IMR-90 (cell line): Measurements from ENCODE around the gene POLR3G. TPM values are rescaled to one million over a fixed set of nuclear protein-coding genes. Genes with fewer than 3 reads are reported as not detected.
A peak's percentile ranks its signal among the peaks of the same experiment; 100 is the strongest.

Source experiments
- ATAC-seq: fragments of 200-7000 bp; cut with Tn5 transposase; 2 replicates; pipeline ENCODE4 v1.9.1; 2020; ENCODE audit warnings: low read depth, mild to moderate bottlenecking, moderate library complexity
- BruUV-seq: library from RNA; stranded (reverse); fragments of 400-500 nt; replicated peaks from 2 replicates; lab custom pipeline; 2021; lab: Mats Ljungman, UMichigan
- CTCF ChIA-PET: fragments of 300-600 bp; formaldehyde crosslinking; extraction: SDS; loops from one replicate; lab custom pipeline; 2021; ENCODE audit warnings: antibody characterized with exemption; lab: Yijun Ruan, JAX
- POLR2A ChIA-PET: fragments of 300-600 bp; sonication (Branson Sonifier 250); formaldehyde crosslinking; loops from one replicate; lab custom pipeline; 2022; ENCODE audit warnings: antibody characterized with exemption; ENCODE audit not compliant: unreplicated experiment; lab: Charles Lee
- DNase-seq: peaks from one replicate; pipeline ENCODE4 v3.0.0; 2013
- H2AFZ ChIP-seq: replicated peaks from 2 replicates; pipeline ENCODE3; 2013; ENCODE audit warnings: low read length, mild to moderate bottlenecking; ENCODE audit not compliant: poor library complexity
- H2AK5ac ChIP-seq: 2 replicates; pipeline ENCODE4 v1.6.1; 2013; ENCODE audit warnings: low read depth, low read length, inconsistent platforms
- H2AK9ac ChIP-seq: replicated peaks from 2 replicates; pipeline ENCODE3; 2013; ENCODE audit warnings: mild to moderate bottlenecking, low read depth, low read length, moderate library complexity; ENCODE audit not compliant: poor library complexity
- H2BK120ac ChIP-seq: 2 replicates; pipeline ENCODE4 v1.6.1; 2013; ENCODE audit warnings: low read depth, low read length, inconsistent platforms
- H2BK15ac ChIP-seq: 3 replicates; pipeline ENCODE4 v1.6.1; 2013; ENCODE audit warnings: low read depth, low read length, inconsistent platforms
- H2BK20ac ChIP-seq: 2 replicates; pipeline ENCODE4 v1.6.1; 2013; ENCODE audit warnings: low read depth, mild to moderate bottlenecking, inconsistent platforms, low read length, moderate library complexity
- H2BK5ac ChIP-seq: 2 replicates; pipeline ENCODE4 v1.6.1; 2013; ENCODE audit warnings: mild to moderate bottlenecking, low read depth, low read length, inconsistent platforms; ENCODE audit not compliant: poor library complexity, severe bottlenecking
- H3K14ac ChIP-seq: replicated peaks from 2 replicates; pipeline ENCODE4 v1.6.1; 2013; ENCODE audit warnings: low read depth, low read length, inconsistent platforms
- H3K18ac ChIP-seq: 2 replicates; pipeline ENCODE4 v1.6.1; 2013; ENCODE audit warnings: low read depth, low read length, control low read depth
- H3K23ac ChIP-seq: 2 replicates; pipeline ENCODE4 v1.6.1; 2013; ENCODE audit warnings: low read depth, low read length, inconsistent platforms
- H3K27ac ChIP-seq: 2 replicates; pipeline ENCODE4 v1.5.1; 2013; ENCODE audit warnings: mild to moderate bottlenecking, control low read depth, low read length; ENCODE audit not compliant: insufficient read depth
- H3K27me3 ChIP-seq: 2 replicates; pipeline ENCODE4 v1.6.1; 2013; ENCODE audit warnings: low read length; ENCODE audit not compliant: control insufficient read depth, insufficient read depth
- H3K36me3 ChIP-seq: 2 replicates; pipeline ENCODE4 v1.6.1; 2013; ENCODE audit warnings: low read length, mixed read lengths; ENCODE audit not compliant: control insufficient read depth, insufficient read depth
- H3K4ac ChIP-seq: 2 replicates; pipeline ENCODE4 v1.6.1; 2013; ENCODE audit warnings: low read depth, low read length, inconsistent platforms
- H3K4me1 ChIP-seq: 2 replicates; pipeline ENCODE4 v1.6.1; 2013; ENCODE audit warnings: low read length, mixed read lengths; ENCODE audit not compliant: control insufficient read depth, insufficient read depth
- H3K4me2 ChIP-seq: 2 replicates; pipeline ENCODE4 v1.6.1; 2013; ENCODE audit warnings: low read depth, mild to moderate bottlenecking, control low read depth, low read length, moderate library complexity
- H3K4me3 ChIP-seq: 2 replicates; pipeline ENCODE4 v1.5.1; 2013; ENCODE audit warnings: low read depth, mild to moderate bottlenecking, control low read depth, low read length, moderate library complexity; ENCODE audit not compliant: insufficient read depth
- H3K56ac ChIP-seq: 2 replicates; pipeline ENCODE4 v1.6.1; 2013; ENCODE audit warnings: low read length, inconsistent platforms; ENCODE audit not compliant: insufficient read depth; ENCODE audit errors: extremely low read depth
- H3K79me1 ChIP-seq, 2 experiments: 2 replicates each; pipeline ENCODE4 v1.6.1; 2013; ENCODE audit warnings: low read length in 2 of 2, inconsistent platforms in 1 of 2, low read depth in 1 of 2
- H3K9ac ChIP-seq: 2 replicates; pipeline ENCODE4 v1.6.1; 2013; ENCODE audit warnings: low read depth, low read length, control low read depth
- H3K9me1 ChIP-seq: 2 replicates; pipeline ENCODE4 v1.6.1; 2013; ENCODE audit warnings: low read length, inconsistent platforms; ENCODE audit not compliant: insufficient read depth
- H3K9me3 ChIP-seq: 2 replicates; pipeline ENCODE4 v1.6.1; 2013; ENCODE audit warnings: low read length; ENCODE audit not compliant: control insufficient read depth, insufficient read depth
- H4K20me1 ChIP-seq: 2 replicates; pipeline ENCODE4 v1.6.1; 2013; ENCODE audit warnings: low read length, inconsistent platforms; ENCODE audit not compliant: insufficient read depth
- H4K5ac ChIP-seq: 2 replicates; pipeline ENCODE4 v1.6.1; 2013; ENCODE audit warnings: mild to moderate bottlenecking, low read depth, low read length, control low read depth
- H4K8ac ChIP-seq, 2 experiments: 2 replicates each; pipeline ENCODE4 v1.6.1; 2013; ENCODE audit warnings: low read depth in 2 of 2, low read length in 2 of 2, control low read depth in 1 of 2, inconsistent platforms in 1 of 2
- H4K91ac ChIP-seq: 2 replicates; pipeline ENCODE4 v1.6.1; 2013; ENCODE audit warnings: low read depth, low read length, inconsistent platforms; ENCODE audit not compliant: insufficient read depth
- BHLHE40 ChIP-seq: fragments of 150-350 bp; IDR thresholded peaks from 2 replicates; pipeline ENCODE4 v1.6.1; 2016; ENCODE audit warnings: mild to moderate bottlenecking, low read depth, low read length
- CEBPB ChIP-seq: IDR thresholded peaks from 2 replicates; pipeline ENCODE4 v1.6.1; 2012; ENCODE audit warnings: low read depth, low read length, improper control_type of control experiment
- CHD1 ChIP-seq: IDR thresholded peaks from 2 replicates; pipeline ENCODE4 v1.6.1; 2012; ENCODE audit warnings: low read depth, low read length, improper control_type of control experiment
- FOS ChIP-seq: fragments of 150-350 bp; IDR thresholded peaks from 2 replicates; pipeline ENCODE4 v1.6.1; 2016; ENCODE audit warnings: low read depth, low read length
- MAFK ChIP-seq: IDR thresholded peaks from 2 replicates; pipeline ENCODE4 v1.6.1; 2012; ENCODE audit warnings: low read depth, low read length, improper control_type of control experiment
- MAZ ChIP-seq: IDR thresholded peaks from 2 replicates; pipeline ENCODE4 v1.6.1; 2012; ENCODE audit warnings: low read depth, mild to moderate bottlenecking, low read length, improper control_type of control experiment, moderate library complexity, borderline replicate concordance
- NFE2L2 ChIP-seq: fragments of 150-350 bp; IDR thresholded peaks from 2 replicates; pipeline ENCODE4 v1.6.1; 2016; ENCODE audit warnings: low read depth, mild to moderate bottlenecking, low read length
- POLR2A ChIP-seq: IDR thresholded peaks from 2 replicates; pipeline ENCODE4 v1.6.1; 2012; ENCODE audit warnings: mild to moderate bottlenecking, low read depth, low read length
- RAD21 ChIP-seq: IDR thresholded peaks from 2 replicates; pipeline ENCODE4 v1.6.1; 2012; ENCODE audit warnings: low read length, improper control_type of control experiment
- RCOR1 ChIP-seq: IDR thresholded peaks from 2 replicates; pipeline ENCODE4 v1.6.1; 2012; ENCODE audit warnings: mild to moderate bottlenecking, low read length, improper control_type of control experiment; ENCODE audit not compliant: insufficient replicate concordance
- RFX5 ChIP-seq: IDR thresholded peaks from 2 replicates; pipeline ENCODE4 v1.8.0; 2012; ENCODE audit warnings: low read depth, mild to moderate bottlenecking, low read length, moderate library complexity
- WGBS, 2 experiments: methylation state at CpG; one replicate each; pipeline versions ENCODE4 v1.1.5 to v1.1.7; 2013; ENCODE audit warnings: missing lambda C conversion rate in 2 of 2; ENCODE audit not compliant: insufficient read length in 1 of 2; ENCODE audit errors: extremely low coverage in 2 of 2; 5-methylcytosine and 5-hydroxymethylcytosine counted together
- dilution Hi-C: fragments of 300-500 bp; cut with HindIII; formaldehyde crosslinking; loops from one replicate; pipeline ENCODE4 v1.14.3; 2018; ENCODE audit warnings: low sequenced_read_pairs; ENCODE audit not compliant: unreplicated experiment
- in situ Hi-C: fragments of 300-500 bp; cut with MboI; formaldehyde crosslinking; loops from 3 replicates; pipeline ENCODE4 v1.14.3; 2019; ENCODE audit warnings: low sequenced_read_pairs, inconsistent platforms, mixed read lengths
- intact Hi-C: fragments of 100-400 bp; cut with micrococcal nuclease; formaldehyde crosslinking; loops from 2 replicates; pipeline ENCODE4 v1.10.0; 2022
- polyA plus RNA-seq, 3 experiments: library from polyadenylated mRNA; depleted of rRNA; stranded (reverse); fragments of >200 nt; gene quantifications; 2 replicates each; pipeline ENCODE4 v1.2.3, GENCODE V29; 2012; ENCODE audit warnings: low replicate concordance in 1 of 3
- total RNA-seq: library from RNA; depleted of rRNA; stranded (reverse); fragments of >200 nt; gene quantifications from 2 replicates; pipeline ENCODE4 v1.2.3, GENCODE V29; 2012
- TF ChIP-seq, protein P1 (sequence below): conservative IDR thresholded peaks from 2 replicates; pipeline ENCODE4 v1.5.1; 2012; ENCODE audit warnings: mild to moderate bottlenecking, low read depth, low read length, improper control_type of control experiment
- TF ChIP-seq, protein P2 (sequence below): fragments of 150-350 bp; IDR thresholded peaks from 2 replicates; pipeline ENCODE4 v1.6.1; 2016; ENCODE audit warnings: low read depth, mild to moderate bottlenecking, low read length, moderate library complexity, borderline replicate concordance
- TF ChIP-seq, protein P3 (sequence below): fragments of 150-350 bp; IDR thresholded peaks from 2 replicates; pipeline ENCODE4 v1.6.1; 2017; ENCODE audit warnings: mild to moderate bottlenecking, antibody characterized with exemption, low read length, low read depth

Gene POLR3G
- total and polyA plus RNA-seq, 2 of the 4 experiments (the other 2 are of a cell fraction): 10.6 to 11.6 TPM

DNA sequence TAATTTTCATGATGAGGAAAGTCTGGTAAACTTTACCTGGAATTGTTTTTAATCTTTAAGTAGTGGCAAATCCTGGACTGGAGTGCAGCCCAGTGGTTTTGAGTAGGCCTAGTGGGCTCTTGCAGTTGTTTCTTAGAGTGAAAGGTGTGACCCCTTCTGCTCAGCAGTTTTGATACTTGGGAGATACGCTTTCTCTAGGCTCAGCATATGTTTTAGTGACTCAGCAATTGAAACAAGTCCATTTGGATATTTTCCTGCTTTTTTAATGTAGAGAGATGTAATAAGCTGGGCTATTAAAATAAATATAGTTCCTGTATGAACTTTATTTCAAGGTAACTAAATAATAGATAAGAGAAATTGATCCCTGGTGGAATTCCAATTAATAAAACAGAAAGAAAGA, 6.0 kb downstream of the POLR3G start:
- ChIA-PET CTCF (no interaction called here), POLR2A (no interaction called here)
- Histone ChIP-seq H2BK20ac (no peak overlapping the region), H3K56ac (no peak overlapping the region), H3K36me3 (no peaks in the 10 kb centered on the region), H3K18ac (no peak overlapping the region), H3K14ac (no peak overlapping the region), H3K4me2 (no peak overlapping the region), H3K23ac (no peak overlapping the region), H3K9me1 (peaks cover 2% of the 10 kb centered on the region; the same call in 1 of the 2 replicates), H2AK5ac (no peak overlapping the region), H3K79me1 (peaks cover 0 to 2% of the 10 kb centered on the region in 2 experiments; a peak in 1 of 4 replicates), H3K4ac (no peak overlapping the region), H4K20me1 (no peaks in the 10 kb centered on the region), H2BK120ac (no peak overlapping the region), H3K27ac (no peak overlapping the region), H3K4me1 (peaks cover 3% of the 10 kb centered on the region; the same call in 1 of the 2 replicates), H3K4me3 (no peak overlapping the region), H3K9ac (no peak overlapping the region), H2BK15ac (no peak overlapping the region), H2BK5ac (no peak overlapping the region), H3K9me3 (no peaks in the 10 kb centered on the region), H4K8ac (no peak overlapping the region), H3K27me3 (no peaks in the 10 kb centered on the region), H2AFZ (no peak overlapping the region), H4K5ac (no peak overlapping the region), H4K91ac (no peak overlapping the region), H2AK9ac (no peak overlapping the region)
- intact Hi-C loops: no loop called here
- dilution Hi-C loops: no loop called here
- in situ Hi-C loops: no loop called here
- TF ChIP-seq RAD21 (no peak), RFX5 (no peak), MAFK (peak; percentile 44; the same call in 1 of the 2 replicates), CHD1 (no peak), NFE2L2 (peak; percentile 52; the same call in 1 of the 2 replicates), BHLHE40 (no peak), POLR2A (no peak), FOS (no peak), RCOR1 (no peak), CEBPB (no peak), MAZ (no peak)
- TF ChIP-seq, protein P1, sequence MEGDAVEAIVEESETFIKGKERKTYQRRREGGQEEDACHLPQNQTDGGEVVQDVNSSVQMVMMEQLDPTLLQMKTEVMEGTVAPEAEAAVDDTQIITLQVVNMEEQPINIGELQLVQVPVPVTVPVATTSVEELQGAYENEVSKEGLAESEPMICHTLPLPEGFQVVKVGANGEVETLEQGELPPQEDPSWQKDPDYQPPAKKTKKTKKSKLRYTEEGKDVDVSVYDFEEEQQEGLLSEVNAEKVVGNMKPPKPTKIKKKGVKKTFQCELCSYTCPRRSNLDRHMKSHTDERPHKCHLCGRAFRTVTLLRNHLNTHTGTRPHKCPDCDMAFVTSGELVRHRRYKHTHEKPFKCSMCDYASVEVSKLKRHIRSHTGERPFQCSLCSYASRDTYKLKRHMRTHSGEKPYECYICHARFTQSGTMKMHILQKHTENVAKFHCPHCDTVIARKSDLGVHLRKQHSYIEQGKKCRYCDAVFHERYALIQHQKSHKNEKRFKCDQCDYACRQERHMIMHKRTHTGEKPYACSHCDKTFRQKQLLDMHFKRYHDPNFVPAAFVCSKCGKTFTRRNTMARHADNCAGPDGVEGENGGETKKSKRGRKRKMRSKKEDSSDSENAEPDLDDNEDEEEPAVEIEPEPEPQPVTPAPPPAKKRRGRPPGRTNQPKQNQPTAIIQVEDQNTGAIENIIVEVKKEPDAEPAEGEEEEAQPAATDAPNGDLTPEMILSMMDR: no peak
- TF ChIP-seq, protein P2, sequence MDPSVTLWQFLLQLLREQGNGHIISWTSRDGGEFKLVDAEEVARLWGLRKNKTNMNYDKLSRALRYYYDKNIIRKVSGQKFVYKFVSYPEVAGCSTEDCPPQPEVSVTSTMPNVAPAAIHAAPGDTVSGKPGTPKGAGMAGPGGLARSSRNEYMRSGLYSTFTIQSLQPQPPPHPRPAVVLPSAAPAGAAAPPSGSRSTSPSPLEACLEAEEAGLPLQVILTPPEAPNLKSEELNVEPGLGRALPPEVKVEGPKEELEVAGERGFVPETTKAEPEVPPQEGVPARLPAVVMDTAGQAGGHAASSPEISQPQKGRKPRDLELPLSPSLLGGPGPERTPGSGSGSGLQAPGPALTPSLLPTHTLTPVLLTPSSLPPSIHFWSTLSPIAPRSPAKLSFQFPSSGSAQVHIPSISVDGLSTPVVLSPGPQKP: no peak
- TF ChIP-seq, protein P3, sequence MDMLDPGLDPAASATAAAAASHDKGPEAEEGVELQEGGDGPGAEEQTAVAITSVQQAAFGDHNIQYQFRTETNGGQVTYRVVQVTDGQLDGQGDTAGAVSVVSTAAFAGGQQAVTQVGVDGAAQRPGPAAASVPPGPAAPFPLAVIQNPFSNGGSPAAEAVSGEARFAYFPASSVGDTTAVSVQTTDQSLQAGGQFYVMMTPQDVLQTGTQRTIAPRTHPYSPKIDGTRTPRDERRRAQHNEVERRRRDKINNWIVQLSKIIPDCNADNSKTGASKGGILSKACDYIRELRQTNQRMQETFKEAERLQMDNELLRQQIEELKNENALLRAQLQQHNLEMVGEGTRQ: no peak
- WGBS, 2 experiments: no CpG with 5 or more reads among the region's 1 CpG
- no peak for ATAC-seq
- BruUV-seq: no TSS peak
- peak; percentile 47 for DNase-seq
